C1 segment of cervical spinal cord (tissue), 14 donors: Measurements from ENCODE around the gene CDKAL1.

Experiments
- DNase-seq, 14 donors: peaks; one replicate each; lab custom pipeline; 2025; lab: John Stamatoyannopoulos, UW

The CDKAL1 gene

GRCh38 chr6:20790032-20790791 lies 256.0 kb downstream of the CDKAL1 start:
- DNase-seq: no peak

- no peak for DNase-seq
Measured at GRCh38 chr6:20791074-20791473, 256.8 kb downstream of the CDKAL1 start.

DNA sequence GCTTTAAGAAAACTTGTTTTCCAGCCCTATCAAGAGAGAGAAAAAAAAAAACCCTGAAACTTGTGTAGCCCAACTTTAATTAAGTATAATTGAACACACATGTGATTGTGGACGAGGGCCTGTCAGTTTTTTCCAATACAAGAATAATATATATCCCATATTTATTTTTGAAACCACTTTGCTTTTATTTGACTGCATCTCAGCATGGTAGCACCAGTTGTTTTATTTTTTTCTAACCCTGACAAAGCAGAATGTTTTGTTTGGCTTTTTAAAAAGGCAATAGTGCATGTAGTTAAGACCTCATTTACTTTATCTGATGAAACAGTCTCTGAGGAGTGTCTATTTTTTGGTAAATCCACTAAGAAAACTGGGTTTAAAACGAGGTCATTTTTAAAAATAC lies 257.7 kb downstream of the CDKAL1 start:
- DNase-seq: no peak

- DNase-seq: no peak
Measured at GRCh38 chr6:20793174-20793573, 258.9 kb downstream of the CDKAL1 start.

DNA sequence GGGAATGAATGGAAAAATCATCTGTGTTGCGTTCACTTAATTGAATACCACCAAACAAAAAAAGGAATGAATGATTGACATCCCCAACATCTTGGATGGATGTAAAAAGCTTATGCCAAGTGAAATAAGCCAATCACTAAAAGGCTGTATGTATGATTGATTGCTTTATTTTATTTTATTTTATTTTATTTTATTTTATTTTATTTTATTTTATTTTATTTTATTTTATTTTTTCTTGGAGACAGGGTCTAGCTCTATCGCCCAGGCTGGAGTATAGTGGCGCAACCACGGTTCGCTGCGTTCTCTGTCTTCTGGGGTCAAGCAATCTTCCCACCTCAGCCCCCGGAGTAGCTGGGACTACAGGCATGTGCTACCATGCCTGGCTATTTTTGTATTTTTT lies 263.3 kb downstream of the CDKAL1 start:
- no peak for DNase-seq

GRCh38 chr6:20800229-20800628 lies 266.0 kb downstream of the CDKAL1 start:
- DNase-seq: no peak

GRCh38 chr6:20800653-20801052 lies 266.4 kb downstream of the CDKAL1 start:
- DNase-seq: no peak

GRCh38 chr6:20801595-20801994 lies 267.3 kb downstream of the CDKAL1 start:
- no peak for DNase-seq

DNA sequence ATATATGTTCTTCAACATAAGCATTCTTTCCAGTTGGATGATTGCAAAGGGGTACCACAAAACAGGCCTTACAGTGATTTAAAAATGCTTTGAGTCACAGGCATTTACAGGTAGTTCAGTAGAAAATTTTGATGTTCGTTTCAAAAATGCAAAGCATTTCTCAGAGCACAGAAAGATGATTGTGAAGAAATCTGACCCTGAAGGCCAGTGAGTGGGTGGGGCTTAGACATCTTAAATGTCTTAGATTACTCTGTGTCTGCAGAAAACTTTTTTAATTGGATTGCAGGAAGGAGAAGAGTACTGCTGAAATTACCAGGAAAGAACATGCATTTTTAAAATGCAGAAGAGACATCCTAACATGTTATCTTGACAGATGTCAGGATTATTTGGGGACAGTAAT lies 268.3 kb downstream of the CDKAL1 start:
- DNase-seq: no peak

GRCh38 chr6:20805021-20805420 lies 270.8 kb downstream of the CDKAL1 start:
- no peak for DNase-seq

- DNase-seq: no peak
Measured at GRCh38 chr6:20806669-20807068, 272.4 kb downstream of the CDKAL1 start.

- DNase-seq: no peak
Measured at GRCh38 chr6:20808439-20808838, 274.2 kb downstream of the CDKAL1 start.

- no peak for DNase-seq
Measured at GRCh38 chr6:20808924-20809323, 274.7 kb downstream of the CDKAL1 start.

DNA sequence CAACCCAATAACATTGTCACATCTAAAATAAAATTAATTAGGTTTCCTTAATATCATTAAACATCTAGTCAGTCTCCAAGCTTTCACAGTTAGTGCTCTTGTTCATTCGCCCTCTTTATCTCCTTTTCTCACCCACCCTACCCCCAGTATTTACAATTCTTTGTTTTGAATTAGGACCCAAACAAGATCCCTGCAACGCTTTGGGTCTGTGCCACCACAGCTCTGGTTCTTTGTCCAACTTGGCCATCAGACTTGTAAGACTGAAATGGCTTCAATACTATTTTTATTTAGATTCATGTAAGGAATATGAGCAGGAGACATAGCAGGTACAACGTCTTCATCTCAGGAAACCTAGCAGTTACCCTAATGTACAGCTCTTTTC lies 276.5 kb downstream of the CDKAL1 start:
- no peak for DNase-seq

- DNase-seq: no peak
Measured at GRCh38 chr6:20811109-20811761, 277.0 kb downstream of the CDKAL1 start.

DNA sequence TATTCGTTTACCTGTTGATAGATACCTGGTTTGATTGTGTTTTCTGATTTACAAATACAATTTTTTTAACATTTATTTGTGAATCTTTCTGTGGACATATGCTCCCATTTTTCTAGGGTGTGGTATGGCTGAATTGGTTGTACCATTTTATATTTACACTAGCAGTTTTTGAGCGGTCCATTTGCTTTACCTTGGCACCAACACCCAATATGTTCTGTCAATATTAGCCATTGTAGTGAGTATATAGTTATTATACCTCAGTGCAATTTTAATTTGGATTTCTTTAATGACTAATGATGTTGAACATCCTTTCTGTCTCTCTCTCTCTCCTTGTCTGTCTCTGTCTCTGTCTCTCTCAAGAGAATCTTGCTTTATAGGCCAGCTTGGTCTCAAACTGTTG lies 278.5 kb downstream of the CDKAL1 start:
- no peak for DNase-seq

DNA sequence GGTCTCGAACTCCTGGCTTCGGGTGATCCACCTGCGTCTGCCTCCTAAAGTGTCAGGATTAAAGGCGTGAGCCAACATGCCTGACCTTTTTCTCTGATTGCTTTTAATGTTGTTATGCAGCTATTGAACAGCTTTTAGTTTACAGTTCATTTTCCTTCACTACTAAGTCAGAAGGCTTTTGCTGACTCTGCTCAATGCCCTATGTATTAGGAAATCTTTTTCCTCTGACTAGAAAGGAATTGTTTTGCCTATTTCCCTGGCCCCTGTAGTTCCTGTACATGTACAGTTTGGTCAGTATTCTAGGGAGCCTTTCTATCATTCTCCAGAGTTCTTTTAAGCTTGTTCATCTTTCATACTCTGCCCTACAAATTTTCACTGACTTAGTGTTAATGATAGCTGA lies 280.2 kb downstream of the CDKAL1 start:
- no peak for DNase-seq

- no peak for DNase-seq
Measured at GRCh38 chr6:20816126-20816525, 281.9 kb downstream of the CDKAL1 start.

DNA sequence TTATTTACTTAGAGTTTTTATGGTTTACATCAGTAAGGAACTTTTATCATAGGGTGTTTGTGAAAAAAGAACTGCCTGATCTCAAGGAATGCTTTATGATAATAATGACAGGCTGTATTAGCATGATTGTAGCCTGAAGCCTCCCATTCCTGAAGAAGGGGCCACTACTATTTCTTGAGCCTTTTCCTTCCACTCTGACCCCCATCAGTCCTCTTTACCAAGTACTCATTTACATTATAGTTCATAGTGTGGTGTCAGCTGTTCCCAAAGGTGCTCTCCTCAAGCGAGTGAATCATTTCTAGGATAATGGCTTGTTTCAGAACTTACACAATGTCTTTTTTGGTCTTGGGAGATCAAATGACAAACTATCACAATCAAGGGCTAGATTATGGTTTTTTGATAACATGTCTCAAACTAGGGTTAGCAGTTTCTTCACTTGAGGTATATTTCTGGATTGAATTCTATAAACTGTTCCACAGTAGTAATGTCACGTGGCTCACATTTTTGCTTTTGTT lies 283.6 kb downstream of the CDKAL1 start:
- no peak for DNase-seq

DNA sequence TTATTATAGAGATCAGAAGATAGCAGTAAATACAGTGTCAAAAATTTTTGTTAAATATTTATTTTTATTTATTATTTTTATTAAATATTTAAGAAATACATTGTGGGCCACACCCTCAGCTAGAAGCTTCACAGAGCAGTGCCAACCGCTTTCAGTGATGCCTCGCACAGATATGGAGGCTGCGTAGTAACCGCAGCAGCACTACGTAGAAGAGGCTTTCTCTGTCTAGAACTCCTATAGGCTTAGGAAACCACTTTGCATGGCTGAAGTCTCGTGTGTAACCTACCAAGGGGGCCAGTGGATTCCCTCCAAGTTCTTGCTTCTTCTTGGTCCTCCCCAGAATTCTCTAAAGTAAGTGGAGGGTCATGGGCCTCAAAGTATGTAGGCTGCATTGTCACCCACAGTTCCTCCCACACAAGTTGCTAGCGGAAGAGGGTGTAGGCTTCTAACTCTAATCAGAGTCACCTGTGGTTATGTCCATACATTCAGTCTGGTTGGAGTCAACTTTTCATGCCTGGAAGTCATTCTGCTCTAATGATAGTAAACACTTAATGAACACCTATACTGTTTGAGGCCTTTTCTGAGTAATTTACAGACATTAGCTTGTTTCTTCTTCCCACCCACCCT lies 285.6 kb downstream of the CDKAL1 start:
- DNase-seq: no peak

- no peak for DNase-seq
Measured at GRCh38 chr6:20826378-20826777, 292.1 kb downstream of the CDKAL1 start.

- no peak for DNase-seq
Measured at GRCh38 chr6:20827798-20828197, 293.5 kb downstream of the CDKAL1 start.

- no peak for DNase-seq
Measured at GRCh38 chr6:20830576-20830975, 296.3 kb downstream of the CDKAL1 start.
